GM19023 (cell line): ENCODE results near the gene FLT4.

Experiments
- ATAC-seq: cut with Tn5 transposase; IDR thresholded peaks from one replicate; pipeline ENCODE4 v1.9.1; 2021; ENCODE audit warnings: mild to moderate bottlenecking, moderate library complexity; ENCODE audit not compliant: unreplicated experiment

Gene FLT4

GRCh38 chr5:180594311-180595045 is 54.9 kb downstream of the FLT4 start:
- ATAC-seq: no peak

GRCh38 chr5:180593446-180594206 is 55.8 kb downstream of the FLT4 start:
- ATAC-seq: no peak

GRCh38 chr5:180592176-180592575 is 57.2 kb downstream of the FLT4 start:
- no peak for ATAC-seq

- ATAC-seq: no peak
Measured at GRCh38 chr5:180591311-180591887, 58.0 kb downstream of the FLT4 start, which contains the start of gene SCGB3A1. Gene SCGB3A1 (minus strand): TSS chr5:180591499. CDS start chr5:180591462, 37 bp downstream.

- no peak for ATAC-seq
Measured at GRCh38 chr5:180590543-180591310, 58.7 kb downstream of the FLT4 start.

DNA sequence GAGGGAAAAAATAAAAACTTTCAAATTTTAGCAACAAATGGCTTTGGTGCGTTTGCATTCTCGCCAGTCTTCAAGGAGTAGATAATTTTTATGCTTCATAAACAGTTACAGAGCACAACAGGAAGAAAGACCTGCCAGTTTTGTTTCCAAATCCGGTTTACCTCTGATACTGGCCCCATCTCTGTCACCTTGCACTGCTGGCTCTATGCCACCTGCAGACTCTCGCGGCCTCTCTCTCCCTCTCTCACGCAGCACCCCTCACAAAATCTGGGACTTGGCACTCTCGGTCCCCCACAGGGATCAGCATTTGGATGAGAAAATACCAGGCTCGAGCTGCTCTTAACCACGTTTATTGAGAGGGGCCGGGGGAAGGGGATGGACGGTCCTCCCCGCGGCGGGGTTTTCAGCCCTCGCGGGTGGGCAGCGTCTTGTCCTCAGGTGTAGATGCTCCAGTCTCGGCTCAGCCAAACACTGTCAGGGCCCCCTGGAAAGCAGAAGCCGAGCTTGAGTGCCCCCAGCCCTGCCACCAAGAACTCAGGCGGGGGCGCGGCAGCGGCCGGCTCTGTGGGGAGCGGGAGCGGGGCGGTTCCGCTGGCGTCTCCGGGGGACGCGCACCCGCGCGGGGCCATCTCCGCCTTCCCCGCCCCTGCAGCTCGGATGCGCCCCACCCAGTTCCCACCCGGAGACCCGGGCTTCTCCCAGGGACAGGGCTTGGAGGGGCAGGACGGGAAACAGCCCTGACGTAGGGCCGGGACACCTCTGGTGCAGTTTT is 59.4 kb downstream of the FLT4 start:
- no peak for ATAC-seq

DNA sequence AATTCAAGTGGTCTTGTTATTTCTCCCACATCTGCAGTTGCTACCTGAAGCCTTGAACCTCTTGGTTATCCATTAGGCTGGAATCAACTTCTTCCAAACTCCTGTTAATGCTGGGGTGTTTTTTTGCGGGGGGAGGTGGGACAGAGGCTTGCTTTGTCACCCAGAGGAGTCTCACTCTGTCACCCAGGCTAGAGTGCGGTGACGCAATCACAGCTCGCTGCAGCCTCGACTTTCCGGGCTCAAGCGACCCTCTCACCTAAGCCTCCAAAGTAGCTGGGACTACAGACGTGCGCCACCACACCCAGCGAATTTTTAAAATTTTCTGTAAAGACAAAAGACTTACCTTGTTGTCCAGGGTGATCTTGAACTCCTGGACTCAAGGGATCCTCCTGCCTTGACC is 62.5 kb downstream of the FLT4 start:
- ATAC-seq: no peak

DNA sequence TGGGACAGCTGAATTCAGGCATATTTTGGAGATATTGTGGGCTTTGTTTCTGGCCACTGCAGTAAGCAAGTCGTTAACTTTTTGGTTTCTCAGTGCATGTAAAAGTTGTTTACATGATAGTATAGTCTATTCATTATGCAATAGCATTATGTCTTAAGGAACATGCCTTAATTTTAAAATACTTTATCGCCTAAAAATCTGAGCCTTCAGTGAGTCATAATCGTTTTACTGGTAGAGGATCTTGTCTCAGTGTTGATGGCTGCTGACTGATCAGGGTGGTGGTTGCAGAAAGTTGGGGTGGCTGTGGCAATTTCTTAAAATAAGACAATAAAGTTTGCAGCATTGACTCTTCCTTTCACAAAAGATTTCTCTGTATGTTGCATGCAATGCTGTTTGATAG is 63.2 kb downstream of the FLT4 start:
- no peak for ATAC-seq

- no peak for ATAC-seq
Measured at GRCh38 chr5:180583738-180584137, 65.7 kb downstream of the FLT4 start.

DNA sequence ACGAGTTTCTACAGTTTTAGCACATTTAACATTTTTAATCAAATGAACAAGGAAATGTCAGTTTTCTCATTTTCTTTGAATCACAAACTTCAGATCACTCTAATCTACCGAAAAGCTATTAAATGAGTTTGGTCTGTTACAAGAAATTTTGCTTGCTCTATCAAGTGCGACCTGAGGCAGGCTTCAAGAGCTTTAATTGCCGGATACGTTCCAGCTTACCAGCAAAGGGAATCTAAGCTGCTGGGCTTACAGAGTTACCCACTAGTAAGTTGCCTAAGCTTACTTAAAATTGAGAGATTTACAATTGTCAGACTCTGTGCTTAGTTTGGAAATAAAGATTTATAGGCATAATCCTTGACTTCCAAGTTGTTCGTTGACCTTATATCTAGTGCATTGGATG is 68.7 kb downstream of the FLT4 start:
- ATAC-seq: no peak

- ATAC-seq: no peak
Measured at GRCh38 chr5:180575571-180575970, 73.8 kb downstream of the FLT4 start.

DNA sequence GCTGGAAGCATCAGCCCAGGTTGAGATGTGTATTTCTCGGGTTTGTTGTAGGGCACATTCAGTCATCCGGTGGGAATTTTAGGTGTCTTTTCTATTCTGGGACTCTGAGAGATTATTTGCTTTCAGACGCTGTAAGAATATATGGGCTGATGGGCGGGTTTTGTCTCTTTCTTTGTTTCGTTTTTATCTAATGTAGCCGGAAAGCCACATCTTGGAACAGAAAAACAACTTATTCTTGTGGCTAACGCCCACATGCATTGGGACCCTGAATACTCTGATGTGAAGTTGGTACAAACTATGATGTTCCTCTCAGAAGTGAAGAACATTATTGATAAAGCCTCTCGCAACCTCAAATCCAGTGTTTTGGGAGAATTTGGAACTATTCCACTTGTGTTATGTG is 80.5 kb downstream of the FLT4 start:
- no peak for ATAC-seq

GRCh38 chr5:180563994-180564393 is 85.4 kb downstream of the FLT4 start:
- ATAC-seq: no peak

- ATAC-seq: no peak
Measured at GRCh38 chr5:180558232-180558631, 91.2 kb downstream of the FLT4 start.

GRCh38 chr5:180557217-180557809 is 92.1 kb downstream of the FLT4 start:
- ATAC-seq: no peak

- ATAC-seq: no peak
Measured at GRCh38 chr5:180555168-180555921, 94.1 kb downstream of the FLT4 start.

- no peak for ATAC-seq
Measured at GRCh38 chr5:180553530-180553929, 95.9 kb downstream of the FLT4 start.
